B cell (primary cell): ENCODE data around the gene AUP1.

Experiments
- EZH2 ChIP-seq: IDR thresholded peaks from 2 replicates; pipeline ENCODE4 v1.6.1; 2012; ENCODE audit warnings: borderline replicate concordance, low read depth, mild to moderate bottlenecking, moderate library complexity, low read length; ENCODE audit not compliant: insufficient read depth, poor library complexity, severe bottlenecking
- TF ChIP-seq, protein P1 (sequence below): fragments of 200-600 bp; IDR thresholded peaks from one replicate; pipeline ENCODE4 v1.8.0; 2022; ENCODE audit warnings: antibody characterized with exemption, mild to moderate bottlenecking

GRCh38 chr2:74489906-74490305 is 39.6 kb downstream of the AUP1 start:
- TF ChIP-seq, protein P1, sequence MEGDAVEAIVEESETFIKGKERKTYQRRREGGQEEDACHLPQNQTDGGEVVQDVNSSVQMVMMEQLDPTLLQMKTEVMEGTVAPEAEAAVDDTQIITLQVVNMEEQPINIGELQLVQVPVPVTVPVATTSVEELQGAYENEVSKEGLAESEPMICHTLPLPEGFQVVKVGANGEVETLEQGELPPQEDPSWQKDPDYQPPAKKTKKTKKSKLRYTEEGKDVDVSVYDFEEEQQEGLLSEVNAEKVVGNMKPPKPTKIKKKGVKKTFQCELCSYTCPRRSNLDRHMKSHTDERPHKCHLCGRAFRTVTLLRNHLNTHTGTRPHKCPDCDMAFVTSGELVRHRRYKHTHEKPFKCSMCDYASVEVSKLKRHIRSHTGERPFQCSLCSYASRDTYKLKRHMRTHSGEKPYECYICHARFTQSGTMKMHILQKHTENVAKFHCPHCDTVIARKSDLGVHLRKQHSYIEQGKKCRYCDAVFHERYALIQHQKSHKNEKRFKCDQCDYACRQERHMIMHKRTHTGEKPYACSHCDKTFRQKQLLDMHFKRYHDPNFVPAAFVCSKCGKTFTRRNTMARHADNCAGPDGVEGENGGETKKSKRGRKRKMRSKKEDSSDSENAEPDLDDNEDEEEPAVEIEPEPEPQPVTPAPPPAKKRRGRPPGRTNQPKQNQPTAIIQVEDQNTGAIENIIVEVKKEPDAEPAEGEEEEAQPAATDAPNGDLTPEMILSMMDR = no peak
- no peak for TF ChIP-seq EZH2
